HG02642 (cell line): ENCODE data around the gene TAF1C.

Source experiments
- ATAC-seq: cut with Tn5 transposase; IDR thresholded peaks from one replicate; pipeline ENCODE4 v1.9.1; 2021; ENCODE audit warnings: mild to moderate bottlenecking; ENCODE audit not compliant: unreplicated experiment, poor library complexity

The TAF1C gene

DNA sequence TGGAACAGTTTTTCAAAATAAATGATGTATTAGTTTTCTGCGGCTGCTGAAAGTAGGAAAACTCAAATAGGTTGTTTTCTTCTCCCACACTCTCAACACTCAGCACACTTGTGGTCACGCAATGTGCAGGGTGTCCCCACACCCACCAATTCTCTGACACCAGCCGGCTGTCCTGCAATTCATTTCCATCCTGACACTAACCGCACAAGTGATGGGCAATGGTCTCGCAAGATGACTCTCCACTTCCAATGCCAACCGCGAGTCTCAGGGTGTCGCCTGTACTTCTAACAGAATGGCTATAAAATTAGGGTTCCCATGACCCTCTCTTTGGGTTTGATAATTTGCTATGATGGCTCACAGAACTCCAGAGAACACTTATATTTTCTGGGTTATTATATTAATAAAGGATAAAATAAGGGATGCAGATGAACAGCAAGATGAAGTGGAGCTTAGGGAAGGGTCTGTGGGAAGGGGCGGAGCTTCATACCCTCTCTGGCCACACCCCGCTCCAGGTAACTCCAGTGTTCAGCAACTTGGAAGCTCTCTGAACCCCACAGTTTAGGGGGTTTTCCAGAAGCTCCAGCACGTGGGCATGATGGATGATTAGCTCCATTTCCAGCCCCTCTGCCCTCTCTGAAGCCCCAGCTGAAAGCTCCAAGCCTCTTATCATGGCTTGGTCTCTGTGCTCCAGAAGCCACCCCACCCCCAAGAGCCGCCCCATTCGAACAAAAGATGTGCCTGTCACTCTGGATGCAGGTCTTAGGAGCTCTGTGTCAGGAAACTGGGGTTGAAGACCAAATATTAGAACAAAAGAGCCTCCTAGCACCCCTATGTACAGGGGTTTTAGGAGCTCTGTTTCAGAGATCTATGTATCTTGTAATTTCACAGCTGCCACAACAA is 19.8 kb downstream of the TAF1C start:
- no peak for ATAC-seq

DNA sequence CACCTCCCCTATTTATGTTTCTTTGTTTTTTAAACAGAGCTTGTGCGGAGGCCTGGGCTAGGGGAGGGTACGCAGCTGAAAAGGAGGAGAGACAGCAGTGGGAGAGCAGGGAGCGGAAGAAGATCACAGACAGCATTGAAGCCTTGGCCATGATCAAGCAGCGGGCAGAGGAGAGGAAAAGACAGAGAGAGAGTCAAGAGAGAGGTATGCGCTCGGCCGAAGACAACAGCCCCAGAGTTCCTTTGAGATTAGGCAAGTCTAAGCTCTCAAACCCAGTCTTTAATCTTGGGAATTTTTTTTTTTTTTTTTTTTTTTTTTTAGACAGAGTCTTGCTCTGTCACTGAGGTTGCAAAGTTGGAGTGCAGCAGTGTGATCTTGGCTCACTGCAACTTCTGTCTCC is 21.1 kb downstream of the TAF1C start:
- no peak for ATAC-seq

DNA sequence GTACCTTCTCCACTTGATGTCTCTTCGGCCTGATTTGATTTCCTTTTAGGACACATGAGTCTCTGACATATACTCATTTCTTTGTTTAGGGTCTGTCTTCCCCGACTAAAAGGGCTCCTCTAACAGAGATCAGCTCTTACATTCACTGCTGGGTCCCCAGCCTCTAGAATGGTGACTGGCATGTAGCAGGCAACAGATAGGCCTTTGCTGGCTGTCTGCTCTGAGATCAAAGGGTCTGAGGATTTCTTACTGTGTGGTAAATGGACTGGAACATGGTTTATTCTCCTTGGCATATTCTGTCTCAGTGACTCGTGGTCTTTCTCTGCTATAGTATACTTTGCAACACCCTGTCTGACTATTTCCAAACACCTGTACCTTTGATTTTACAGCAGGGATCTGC is 25.1 kb downstream of the TAF1C start:
- ATAC-seq: no peak

DNA sequence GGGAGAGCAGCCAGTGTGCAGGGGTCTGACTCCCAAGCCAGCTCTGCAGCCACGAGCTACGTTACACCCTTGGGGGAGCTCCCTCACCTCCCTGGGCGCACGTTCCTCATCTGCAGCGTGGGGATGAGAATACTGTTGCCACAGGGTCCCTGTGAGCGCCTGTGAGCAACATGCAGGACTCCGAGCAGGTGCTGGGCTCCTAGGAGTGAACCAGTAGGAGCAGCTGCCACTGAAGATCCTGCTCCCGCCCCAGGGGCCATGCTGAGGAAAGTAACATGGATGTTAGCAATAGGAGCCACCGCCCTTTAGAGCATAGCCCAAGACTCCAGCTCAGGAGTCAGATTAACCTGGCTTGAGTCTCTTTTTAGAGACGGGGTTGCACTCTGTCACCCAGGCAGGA is 25.8 kb downstream of the TAF1C start:
- no peak for ATAC-seq

DNA sequence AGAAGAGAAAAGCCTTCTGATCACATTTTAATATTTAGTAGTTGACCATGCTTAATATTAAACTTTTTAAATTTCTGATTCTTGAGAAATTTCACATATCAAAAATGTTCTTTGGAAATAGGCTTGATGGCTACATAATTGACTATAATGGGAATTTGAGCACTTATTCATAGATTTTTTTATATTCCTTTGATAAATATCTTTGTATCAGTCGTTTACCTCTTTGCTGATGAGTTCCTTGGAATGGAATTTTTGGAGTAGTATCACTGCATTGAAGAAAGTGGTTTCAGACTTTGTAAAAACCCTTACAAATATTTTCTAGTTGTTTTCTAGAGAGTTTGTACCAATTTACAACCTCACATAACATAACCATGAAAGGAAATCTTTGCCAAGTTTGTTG is 27.1 kb downstream of the TAF1C start:
- ATAC-seq: no peak

DNA sequence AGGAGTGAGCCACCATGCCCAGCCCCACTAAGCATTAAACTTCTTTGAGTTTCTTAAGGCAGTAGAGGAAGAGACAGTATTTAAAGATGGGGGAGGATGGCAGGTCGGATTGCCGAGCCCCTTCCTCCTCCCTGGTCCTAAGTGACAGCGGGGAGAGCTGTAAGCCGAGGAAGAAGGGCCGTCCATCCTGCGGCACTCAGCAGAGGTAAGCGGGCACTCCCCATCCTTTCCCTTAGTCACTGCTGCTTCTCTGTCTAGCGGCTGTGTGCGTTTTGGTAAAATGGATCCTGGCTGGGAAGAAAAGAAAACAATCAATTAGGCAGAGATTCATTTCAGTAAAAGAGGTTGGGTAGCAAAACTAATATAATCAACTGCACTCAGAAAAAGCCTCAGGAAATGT is 27.9 kb downstream of the TAF1C start:
- no peak for ATAC-seq

DNA sequence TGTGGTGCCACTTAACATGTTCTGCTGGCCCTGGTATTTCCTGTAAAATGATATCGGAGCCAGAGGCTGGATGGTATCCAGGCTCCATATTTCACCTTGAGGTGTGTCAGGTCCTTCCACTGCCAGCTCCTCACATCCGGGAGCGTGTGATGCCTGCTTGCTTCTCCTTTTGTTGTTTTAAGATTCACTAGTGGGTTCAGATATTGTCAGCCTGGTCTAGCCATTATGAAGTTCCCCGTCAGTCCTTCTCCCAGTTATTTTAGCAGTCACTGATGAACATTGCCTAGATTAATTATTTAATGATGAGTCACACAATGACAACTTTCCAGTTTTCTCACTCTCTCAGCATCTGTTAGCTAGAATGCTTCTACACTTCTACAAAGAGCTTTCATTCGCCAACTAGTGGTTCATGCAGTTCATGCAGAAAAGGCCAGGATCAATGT is 30.5 kb downstream of the TAF1C start:
- no peak for ATAC-seq

DNA sequence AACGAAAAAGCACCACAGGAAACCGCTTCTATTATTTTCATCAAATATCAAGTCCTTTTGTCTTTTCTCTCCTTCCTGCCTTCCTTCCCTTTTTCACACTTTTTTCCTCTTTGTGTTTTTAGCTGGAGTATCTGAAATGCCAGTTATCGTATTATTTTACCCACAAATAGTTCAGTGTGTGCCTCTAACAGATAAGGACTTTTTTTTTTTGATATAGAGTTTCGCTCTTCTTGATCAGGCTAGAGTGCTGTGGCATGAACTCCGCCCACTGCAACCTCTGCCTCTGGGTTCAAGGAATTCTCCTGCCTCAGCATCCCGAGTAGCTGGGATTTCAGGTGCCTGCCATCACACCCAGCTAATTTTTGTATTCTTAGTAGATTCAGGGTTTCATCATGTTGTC is 31.1 kb downstream of the TAF1C start:
- no peak for ATAC-seq

DNA sequence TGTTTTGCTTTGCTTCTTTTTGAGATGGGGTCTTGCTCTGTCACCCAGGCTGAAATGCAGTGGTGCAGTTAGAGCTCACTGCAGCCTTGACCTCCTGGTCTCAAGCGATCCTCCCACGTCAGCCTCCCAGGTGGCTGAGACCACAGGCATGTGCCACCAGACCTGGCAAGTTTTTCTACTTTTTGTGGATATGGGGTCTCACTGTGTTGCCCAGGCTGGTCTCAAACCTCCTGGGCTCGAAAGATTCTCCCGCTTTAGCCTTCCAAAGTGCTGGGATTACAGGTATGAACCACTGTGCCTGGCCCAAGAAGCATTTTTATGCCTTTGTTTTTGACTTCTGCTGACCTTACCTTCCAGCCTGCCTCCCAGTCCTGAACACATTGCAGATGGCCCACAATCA is 31.6 kb downstream of the TAF1C start:
- ATAC-seq: no peak

DNA sequence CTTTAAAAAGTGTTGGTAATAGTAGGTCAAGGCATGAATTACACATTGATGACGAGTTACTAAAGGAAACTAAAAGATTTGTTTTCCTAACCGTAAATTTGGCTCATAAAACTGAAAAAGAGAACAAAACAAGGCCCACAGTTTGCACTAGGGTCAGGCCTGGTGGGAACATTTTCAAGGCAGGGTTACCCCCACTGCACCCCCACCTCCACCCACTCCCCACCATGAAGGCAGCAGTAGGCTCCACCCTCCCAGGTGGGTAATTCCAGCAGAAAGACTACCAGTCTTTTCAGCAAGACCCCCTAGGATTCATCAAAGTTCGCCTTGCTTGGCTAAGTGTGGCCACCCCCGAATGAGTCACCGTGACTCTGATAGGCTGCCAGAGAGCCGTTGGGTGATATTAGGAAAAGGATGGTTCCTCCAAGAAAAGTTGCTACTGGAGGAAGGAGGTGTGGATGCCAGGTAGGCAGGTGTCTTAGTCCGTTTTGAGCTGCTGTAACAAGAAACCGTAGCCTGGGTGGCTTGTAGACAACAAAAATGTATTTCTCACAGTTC is 33.1 kb downstream of the TAF1C start:
- ATAC-seq: no peak

DNA sequence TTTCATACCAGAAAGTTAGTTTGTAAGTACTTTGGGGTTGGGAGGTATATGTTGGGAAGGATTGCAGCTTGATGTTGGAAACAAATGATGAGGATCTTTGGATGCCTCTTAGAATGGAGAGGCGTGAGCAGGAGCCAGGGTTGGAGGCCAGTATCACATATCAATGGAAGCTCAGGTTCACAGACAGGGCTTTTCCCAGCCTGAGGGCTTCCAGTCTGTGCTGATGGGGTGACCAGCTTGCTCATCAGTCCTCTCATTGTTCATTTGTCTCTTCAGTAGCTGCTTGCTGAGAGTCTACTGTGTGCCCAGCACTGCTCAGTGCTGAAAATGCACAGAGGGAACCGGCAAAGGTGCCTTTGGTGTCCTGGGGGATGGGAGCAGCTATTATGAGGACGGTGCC is 35.9 kb downstream of the TAF1C start:
- ATAC-seq: no peak

DNA sequence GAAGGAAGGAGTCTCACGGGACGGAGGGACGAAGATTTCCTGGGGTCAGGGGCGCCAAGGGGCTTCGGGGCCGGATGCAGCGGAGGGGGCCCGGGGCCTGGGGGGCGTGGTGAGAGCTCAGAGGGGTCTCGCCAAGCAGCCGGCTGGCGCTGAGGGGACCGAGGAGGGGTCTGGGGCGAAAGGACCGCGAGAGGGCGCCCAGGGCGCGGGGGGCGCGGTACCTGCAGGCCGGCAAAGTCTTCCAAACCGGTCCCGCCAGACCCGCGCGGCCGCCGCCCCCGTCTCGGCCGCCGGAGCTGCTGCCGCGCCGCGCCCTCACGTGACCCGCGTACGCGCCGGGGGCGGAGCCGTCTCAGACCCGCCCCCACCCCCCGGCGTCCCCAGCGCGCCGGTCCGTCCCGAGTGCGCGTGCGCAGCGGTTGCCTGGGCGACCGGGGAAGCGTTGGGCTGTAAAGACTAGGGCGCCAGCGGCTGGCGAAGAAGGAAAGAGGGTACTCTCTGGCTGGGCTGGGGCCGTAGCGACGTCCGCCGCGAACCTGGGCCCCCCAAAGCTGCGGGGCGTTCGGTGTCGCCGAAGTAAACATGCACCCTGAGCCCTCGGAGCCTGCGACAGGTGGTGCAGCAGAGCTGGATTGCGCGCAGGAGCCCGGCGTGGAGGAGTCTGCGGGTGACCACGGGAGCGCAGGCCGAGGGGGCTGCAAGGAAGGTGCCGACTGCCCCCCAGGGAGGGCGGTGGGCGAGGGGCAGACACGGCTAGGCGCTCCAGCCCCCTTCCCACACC is 41.8 kb downstream of the TAF1C start, which contains the start of the genes DNAAF1 and HSDL1:
DNAAF1 (plus strand) TSS at position 450 of the 781 bp plus-strand sequence; CDS start at position 583, 133 bp downstream.
HSDL1 (minus strand) TSS at position 319 of the 781 bp plus-strand sequence. CDS start 13,856 bp downstream, outside the sequence.
- peak; percentile 85 for ATAC-seq

DNA sequence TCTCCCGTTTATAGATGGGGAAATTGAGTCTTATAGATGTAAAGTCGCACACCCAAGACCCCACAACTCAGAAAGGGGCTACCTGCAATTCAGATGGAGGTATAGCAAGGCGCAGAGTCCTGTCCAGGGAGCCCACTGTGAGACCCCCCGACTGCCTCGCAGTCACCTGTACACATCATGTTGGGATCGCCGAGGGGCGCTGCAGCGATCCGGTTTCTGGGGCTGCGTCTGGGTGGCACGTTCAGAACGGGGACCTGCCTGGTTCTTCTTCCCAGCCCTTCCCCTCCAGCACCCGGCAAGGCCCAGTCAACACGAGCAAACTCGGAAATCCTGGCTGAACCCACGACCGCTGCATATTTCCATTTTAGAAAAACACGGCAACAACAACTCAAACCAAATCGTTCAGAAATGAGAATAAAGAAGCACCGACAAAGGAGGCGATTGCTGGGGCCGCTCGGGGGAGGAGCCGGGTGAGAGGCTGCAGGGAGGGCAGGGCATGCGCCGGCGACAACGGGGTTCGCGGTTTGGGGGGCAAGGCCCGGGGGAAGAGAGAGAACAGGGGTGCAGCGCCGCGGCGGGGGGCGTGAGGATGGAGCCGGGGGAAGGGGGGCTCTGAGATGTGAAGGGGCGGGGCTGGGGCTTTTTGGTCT is 42.5 kb downstream of the TAF1C start:
- peak; percentile 11 for ATAC-seq

DNA sequence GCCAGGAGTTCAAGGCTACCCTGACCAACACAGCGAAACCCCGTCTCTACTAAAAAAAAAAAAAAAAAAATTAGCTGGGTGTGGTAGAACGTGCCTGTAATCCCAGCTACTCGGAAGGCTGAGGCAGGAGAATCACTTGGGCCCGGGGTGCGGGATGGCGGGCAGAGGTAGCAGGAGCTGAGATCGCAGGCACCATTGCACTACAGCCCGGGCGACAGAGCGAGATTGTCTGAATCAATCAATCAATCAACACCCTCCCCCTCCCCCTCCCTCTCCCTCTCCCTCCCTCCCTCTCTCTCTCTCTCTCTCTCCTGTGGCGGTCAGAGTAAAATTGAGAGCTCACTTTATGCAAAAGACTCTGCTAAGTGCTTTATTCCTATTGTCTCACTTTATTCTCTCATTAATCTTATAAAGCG is 43.1 kb downstream of the TAF1C start:
- no peak for ATAC-seq

DNA sequence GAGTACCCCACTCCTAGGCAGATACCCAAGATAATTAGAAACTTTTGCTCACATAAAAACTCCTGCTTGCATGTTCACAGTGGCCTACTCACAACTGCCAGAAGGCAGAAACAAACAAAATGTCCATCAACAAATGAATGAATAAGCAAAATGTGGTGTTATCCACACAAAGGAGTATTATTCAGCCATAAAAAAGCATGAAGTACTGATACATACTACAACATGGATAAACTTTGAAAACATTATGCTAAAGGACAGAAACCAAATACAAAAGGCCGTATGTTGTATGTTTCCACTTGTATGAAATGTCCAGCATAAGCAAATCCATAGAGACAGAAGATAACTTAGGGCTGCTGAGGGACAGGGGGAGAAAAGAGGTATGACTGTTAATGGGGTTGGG is 43.8 kb downstream of the TAF1C start:
- no peak for ATAC-seq

DNA sequence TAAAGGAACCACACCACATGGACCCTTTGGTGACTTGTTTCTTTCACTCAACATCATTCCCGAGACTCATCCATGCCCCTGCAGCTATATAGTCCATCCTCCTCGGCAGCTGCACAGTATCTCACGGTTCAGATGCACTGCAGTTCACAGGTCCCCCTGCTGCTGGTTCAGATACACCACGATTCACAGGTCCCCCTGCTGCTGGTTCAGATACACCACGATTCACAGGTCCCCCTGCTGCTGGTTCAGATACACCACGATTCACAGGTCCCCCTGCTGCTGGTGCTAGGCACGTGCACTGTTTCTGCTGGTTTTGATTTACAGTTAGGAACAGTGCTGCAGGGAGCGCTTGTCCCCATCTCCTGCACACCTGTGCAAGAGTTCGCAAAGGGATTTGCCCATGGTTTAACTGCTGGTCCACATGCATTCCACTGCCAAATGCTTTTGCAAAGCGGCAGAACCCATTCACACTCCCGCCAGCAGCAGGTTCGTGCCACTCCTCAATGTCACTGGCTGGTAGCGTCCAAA is 45.6 kb downstream of the TAF1C start:
- ATAC-seq: no peak

DNA sequence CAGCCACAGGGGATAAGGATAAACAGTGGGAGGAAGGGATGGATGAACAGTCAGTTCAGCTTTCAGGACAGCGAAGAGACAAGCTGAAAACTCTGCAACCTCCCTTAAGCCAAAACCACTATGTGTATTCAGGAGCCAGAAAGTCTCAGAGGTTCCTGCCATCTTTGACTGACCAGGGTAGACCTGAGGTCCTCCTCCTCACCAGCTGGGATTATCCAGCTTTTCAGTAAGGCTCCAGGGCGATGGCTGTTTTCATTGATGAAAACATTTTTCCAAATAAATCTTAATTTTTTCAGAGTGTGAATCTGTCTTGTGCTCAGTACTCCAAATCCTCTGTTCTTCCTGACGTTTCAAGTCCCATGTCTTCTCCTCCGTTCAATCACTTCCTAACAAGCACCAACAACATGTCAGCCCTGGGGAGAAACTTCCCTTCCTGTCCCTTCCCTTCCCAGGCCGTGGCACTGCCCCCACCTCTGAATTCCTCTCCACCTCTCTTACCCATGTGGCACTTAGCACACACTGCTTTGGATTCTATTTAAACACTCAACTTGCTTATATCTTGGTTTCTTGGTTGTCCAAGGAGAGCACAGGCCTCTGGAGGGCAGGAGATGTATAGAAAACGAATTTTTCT is 47.1 kb downstream of the TAF1C start:
- ATAC-seq: no peak

DNA sequence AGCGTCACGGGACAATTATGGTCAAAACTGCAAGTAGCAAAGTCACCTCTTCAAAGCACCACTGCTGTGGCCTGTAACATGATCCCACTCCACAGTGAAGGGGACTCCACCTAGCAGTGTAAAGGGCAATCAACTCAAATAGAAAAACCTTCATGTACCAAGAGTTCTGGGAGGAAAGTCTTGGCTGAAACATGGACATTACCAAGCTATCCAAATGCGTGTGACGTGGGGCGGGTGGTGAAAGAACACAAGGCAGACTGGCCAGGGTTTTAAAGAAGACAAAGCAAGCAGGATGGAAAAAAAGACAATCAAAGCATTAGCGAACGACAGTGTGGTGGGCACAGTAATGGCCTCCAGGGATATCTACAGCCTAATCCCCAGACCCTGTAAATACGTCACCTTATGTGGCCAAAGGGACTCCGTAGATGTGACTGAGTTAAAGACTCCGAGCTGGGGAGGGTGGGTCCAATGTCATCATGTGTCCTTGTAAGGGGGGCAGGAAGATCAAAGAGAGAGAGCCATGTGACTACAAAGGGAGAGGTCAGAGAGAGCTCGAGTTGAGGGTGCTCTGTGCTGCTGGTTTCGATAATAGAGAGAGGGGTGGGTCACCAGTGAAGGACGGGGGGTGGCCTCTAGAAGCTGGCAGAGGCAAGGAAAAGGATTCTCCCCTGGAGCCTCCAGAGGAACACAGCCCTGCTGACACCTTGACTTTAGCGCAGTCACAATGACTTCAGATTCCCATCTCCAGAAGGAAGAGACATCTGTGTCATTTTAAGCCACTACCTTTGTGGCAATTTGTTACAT is 47.8 kb downstream of the TAF1C start:
- ATAC-seq: peak; percentile 69

DNA sequence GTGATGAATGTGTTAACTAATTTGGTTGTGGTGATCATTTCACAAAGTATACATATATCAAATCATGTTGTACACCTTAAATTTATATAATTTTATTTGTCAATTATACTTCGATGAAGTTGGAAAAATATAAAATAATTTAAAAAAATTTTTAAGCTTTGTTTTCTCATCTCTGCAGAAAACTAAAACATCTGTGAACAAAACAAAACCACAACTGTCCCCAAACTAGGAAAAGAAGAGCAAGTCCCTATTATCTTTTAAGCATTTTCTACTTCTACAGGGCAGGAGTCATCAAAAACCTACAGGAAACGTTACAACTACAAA is 48.4 kb downstream of the TAF1C start:
- no peak for ATAC-seq
